Measurements from ENCODE around the gene CACNG7.

The CACNG7 gene

GRCh38 chr19:53907690-53908089, 1.4 kb upstream of the CACNG7 start:
- Histone ChIP-seq H3K9ac (ENCODE audit: low read length) (peak overlapping the region; percentile 4), H3K27ac (ENCODE audit: low read depth, low read length) (no peak overlapping the region), H3K4me1 (ENCODE audit: control insufficient read depth, insufficient read depth, low read length) (peaks cover 8% of the 10 kb centered on the region; the same call in 1 of the 2 replicates), H3K27me3 (ENCODE audit: control insufficient read depth, insufficient read depth, low read length) (peaks cover 74% of the 10 kb centered on the region), H3K36me3 (ENCODE audit: control insufficient read depth, insufficient read depth, low read length) (no peaks in the 10 kb centered on the region), H3K9me3 (ENCODE audit: control insufficient read depth, insufficient read depth, low read depth, low read length) (no peaks in the 10 kb centered on the region), H3K4me3 (ENCODE audit: low read depth, low read length) (peak overlapping the region; percentile 73)

DNA sequence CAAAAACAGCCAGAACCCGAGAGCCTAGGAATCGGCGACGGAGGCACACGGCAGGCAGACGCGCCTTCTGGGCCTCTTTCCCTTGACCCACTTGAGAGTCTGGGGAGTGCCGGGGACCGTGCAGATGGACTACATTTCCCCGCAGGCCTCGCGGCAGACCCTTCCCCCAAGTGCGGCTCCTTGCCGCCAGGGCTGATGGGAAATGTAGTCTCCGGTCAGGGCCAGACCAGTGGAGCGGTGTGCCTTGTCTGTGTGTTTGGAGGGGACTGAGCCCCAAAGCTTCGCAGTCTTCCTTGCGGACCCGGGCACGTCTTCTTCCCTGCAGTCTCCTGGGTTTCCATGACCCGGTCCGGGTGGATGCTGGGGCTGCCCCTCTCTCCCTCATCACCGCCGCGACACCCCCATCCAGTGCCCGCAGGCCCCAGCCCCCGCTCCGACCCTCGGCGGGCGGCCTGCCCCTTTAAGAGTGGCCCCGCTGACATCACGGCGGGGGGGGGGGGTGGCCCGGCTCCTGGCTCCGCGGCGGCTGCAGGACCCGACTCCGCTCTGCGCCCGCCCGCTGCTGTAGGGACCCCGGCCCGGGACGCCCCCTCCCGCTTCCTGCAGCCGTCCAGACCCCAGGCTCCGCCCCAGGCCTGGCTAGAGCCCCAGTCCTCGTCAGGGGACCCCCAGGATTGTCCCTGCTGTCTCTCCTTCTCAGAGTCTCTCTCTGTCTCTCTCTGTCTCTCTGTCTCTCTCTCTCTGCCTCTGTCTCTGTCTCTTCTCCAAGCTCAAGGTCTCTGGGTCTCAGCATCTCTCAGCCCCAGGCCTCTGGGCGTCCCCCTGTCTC, 758 bp upstream of the CACNG7 start:
- Histone ChIP-seq H3K9ac (ENCODE audit: low read length) (peak overlapping the region; percentile 4), H3K9me3 (ENCODE audit: control insufficient read depth, insufficient read depth, low read depth, low read length) (no peaks in the 10 kb centered on the region), H3K4me3 (ENCODE audit: low read depth, low read length) (peak overlapping the region; percentile 73)

GRCh38 chr19:53909471-53910169, 542 bp downstream of the CACNG7 start:
- Histone ChIP-seq H3K4me1 (ENCODE audit: control insufficient read depth, insufficient read depth, low read length) (peaks cover 8% of the 10 kb centered on the region; the same call in 1 of the 2 replicates), H3K27ac (ENCODE audit: low read depth, low read length) (no peak overlapping the region), H3K36me3 (ENCODE audit: control insufficient read depth, insufficient read depth, low read length) (no peaks in the 10 kb centered on the region), H3K4me3 (ENCODE audit: low read depth, low read length) (peak overlapping the region; percentile 79), H3K27me3 (ENCODE audit: control insufficient read depth, insufficient read depth, low read length) (peaks cover 68% of the 10 kb centered on the region), H3K9ac (ENCODE audit: low read length) (peak overlapping the region; percentile 46), H3K9me3 (ENCODE audit: control insufficient read depth, insufficient read depth, low read depth, low read length) (no peaks in the 10 kb centered on the region)

More for the DNA sequence above, 758 bp upstream of the CACNG7 start:
- Histone ChIP-seq H3K27ac (ENCODE audit: low read depth, low read length) (no peak overlapping the region), H3K4me1 (ENCODE audit: control insufficient read depth, insufficient read depth, low read length) (peaks cover 8% of the 10 kb centered on the region; the same call in 1 of the 2 replicates), H3K27me3 (ENCODE audit: control insufficient read depth, insufficient read depth, low read length) (peaks cover 74% of the 10 kb centered on the region), H3K36me3 (ENCODE audit: control insufficient read depth, insufficient read depth, low read length) (no peaks in the 10 kb centered on the region)

GRCh38 chr19:53910170-53910518, 1.1 kb downstream of the CACNG7 start:
- peak overlapping the region; percentile 79 for H3K4me3 ChIP-seq (ENCODE audit: low read depth, low read length)
- H3K9me3 ChIP-seq (ENCODE audit: control insufficient read depth, insufficient read depth, low read depth, low read length), result no peaks in the 10 kb centered on the region
- peaks cover 8% of the 10 kb centered on the region; the same call in 1 of the 2 replicates for H3K4me1 ChIP-seq (ENCODE audit: control insufficient read depth, insufficient read depth, low read length)
- H3K27ac ChIP-seq (ENCODE audit: low read depth, low read length), result no peak overlapping the region
- H3K36me3 ChIP-seq (ENCODE audit: control insufficient read depth, insufficient read depth, low read length), result no peaks in the 10 kb centered on the region
- no peak overlapping the region for H3K9ac ChIP-seq (ENCODE audit: low read length)
- peaks cover 63% of the 10 kb centered on the region for H3K27me3 ChIP-seq (ENCODE audit: control insufficient read depth, insufficient read depth, low read length)

GRCh38 chr19:53912653-53913052, 3.6 kb downstream of the CACNG7 start:
- Histone ChIP-seq H3K9me3 (ENCODE audit: control insufficient read depth, insufficient read depth, low read depth, low read length) (no peaks in the 10 kb centered on the region), H3K4me1 (ENCODE audit: control insufficient read depth, insufficient read depth, low read length) (peaks cover 2% of the 10 kb centered on the region; the same call in 1 of the 2 replicates), H3K27ac (ENCODE audit: low read depth, low read length) (no peak overlapping the region), H3K36me3 (ENCODE audit: control insufficient read depth, insufficient read depth, low read length) (peaks cover 18% of the 10 kb centered on the region), H3K27me3 (ENCODE audit: control insufficient read depth, insufficient read depth, low read length) (peaks cover 40% of the 10 kb centered on the region), H3K9ac (ENCODE audit: low read length) (no peak overlapping the region), H3K4me3 (ENCODE audit: low read depth, low read length) (no peak overlapping the region)

DNA sequence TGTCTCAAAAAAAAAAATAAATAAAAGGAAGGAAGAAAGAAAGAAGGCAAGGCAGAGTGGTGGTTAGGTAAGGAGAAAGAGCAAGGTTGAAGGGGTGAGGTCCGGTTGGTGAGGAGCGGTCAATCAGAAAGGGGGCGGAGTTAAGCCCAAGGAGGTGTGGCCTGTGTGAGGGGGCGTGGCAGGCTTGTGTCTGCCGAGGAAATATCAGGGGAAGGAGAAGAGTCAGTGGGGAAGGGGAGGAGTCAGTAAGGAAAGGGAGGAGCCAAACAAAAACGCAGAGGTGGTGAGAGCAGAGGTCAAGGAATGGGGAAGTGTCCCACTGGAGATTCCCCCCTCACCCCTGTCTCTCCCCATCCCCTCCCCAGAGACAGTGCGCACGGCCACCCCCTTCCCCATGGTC, 5.9 kb downstream of the CACNG7 start:
- H3K27ac ChIP-seq (ENCODE audit: low read depth, low read length), result no peak overlapping the region
- peaks cover 23% of the 10 kb centered on the region for H3K27me3 ChIP-seq (ENCODE audit: control insufficient read depth, insufficient read depth, low read length)
- H3K4me1 ChIP-seq (ENCODE audit: control insufficient read depth, insufficient read depth, low read length), result no peaks in the 10 kb centered on the region
- peaks cover 22% of the 10 kb centered on the region for H3K36me3 ChIP-seq (ENCODE audit: control insufficient read depth, insufficient read depth, low read length)
- no peak overlapping the region for H3K9ac ChIP-seq (ENCODE audit: low read length)
- no peaks in the 10 kb centered on the region for H3K9me3 ChIP-seq (ENCODE audit: control insufficient read depth, insufficient read depth, low read depth, low read length)
- no peak overlapping the region for H3K4me3 ChIP-seq (ENCODE audit: low read depth, low read length)

DNA sequence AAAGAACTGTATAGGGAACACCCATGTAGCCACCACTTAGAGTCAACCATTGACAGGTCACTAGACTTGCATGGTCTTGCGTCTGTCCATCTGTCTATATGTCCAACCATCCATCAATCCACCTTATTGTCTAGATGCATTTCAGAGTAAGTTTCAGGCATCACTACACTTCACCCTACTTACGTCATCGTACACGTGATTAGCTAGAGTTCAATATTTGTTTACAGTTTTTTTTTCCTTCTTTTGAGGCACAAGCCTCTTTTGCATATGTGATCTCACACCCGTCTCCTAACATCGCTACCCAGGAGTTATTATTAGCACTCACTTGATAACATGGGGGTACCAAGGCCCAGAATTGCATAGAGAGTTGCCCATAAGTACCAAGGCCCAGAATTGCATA, 6.9 kb downstream of the CACNG7 start:
- H3K27me3 ChIP-seq (ENCODE audit: control insufficient read depth, insufficient read depth, low read length), result peaks cover 13% of the 10 kb centered on the region
- no peak overlapping the region for H3K9ac ChIP-seq (ENCODE audit: low read length)
- no peaks in the 10 kb centered on the region for H3K4me1 ChIP-seq (ENCODE audit: control insufficient read depth, insufficient read depth, low read length)
- H3K9me3 ChIP-seq (ENCODE audit: control insufficient read depth, insufficient read depth, low read depth, low read length), result no peaks in the 10 kb centered on the region
- H3K36me3 ChIP-seq (ENCODE audit: control insufficient read depth, insufficient read depth, low read length), result peaks cover 22% of the 10 kb centered on the region
- no peak overlapping the region for H3K27ac ChIP-seq (ENCODE audit: low read depth, low read length)
- H3K4me3 ChIP-seq (ENCODE audit: low read depth, low read length), result no peak overlapping the region

- H3K9ac ChIP-seq (ENCODE audit: low read length), result no peak overlapping the region
- no peak overlapping the region for H3K4me3 ChIP-seq (ENCODE audit: low read depth, low read length)
- H3K4me1 ChIP-seq (ENCODE audit: control insufficient read depth, insufficient read depth, low read length), result no peaks in the 10 kb centered on the region
- no peaks in the 10 kb centered on the region for H3K9me3 ChIP-seq (ENCODE audit: control insufficient read depth, insufficient read depth, low read depth, low read length)
- peaks cover 22% of the 10 kb centered on the region for H3K36me3 ChIP-seq (ENCODE audit: control insufficient read depth, insufficient read depth, low read length)
- no peaks in the 10 kb centered on the region for H3K27me3 ChIP-seq (ENCODE audit: control insufficient read depth, insufficient read depth, low read length)
- no peak overlapping the region for H3K27ac ChIP-seq (ENCODE audit: low read depth, low read length)
Observed at GRCh38 chr19:53917356-53917755, 8.3 kb downstream of the CACNG7 start.

DNA sequence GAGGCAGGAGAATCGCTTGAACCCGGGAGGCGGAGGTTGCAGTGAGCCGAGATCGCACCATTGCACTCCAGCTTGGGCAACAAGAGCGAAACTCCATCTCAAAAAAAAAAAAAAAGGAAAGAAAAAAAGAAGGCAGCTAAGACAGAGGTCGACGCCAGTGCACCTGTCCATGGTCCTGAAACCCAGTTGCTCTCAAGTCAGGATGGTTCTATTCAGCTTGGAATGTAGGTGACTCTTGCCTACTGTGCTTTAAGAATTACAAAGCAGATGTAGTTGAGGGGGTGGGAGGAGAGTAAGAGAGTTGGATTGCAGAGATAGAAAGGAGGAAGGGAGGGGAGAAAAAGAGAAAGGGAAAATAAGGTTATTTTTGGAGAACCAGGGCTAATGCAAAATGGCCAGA, 18.7 kb downstream of the CACNG7 start:
- Histone ChIP-seq H3K27ac (ENCODE audit: low read depth, low read length) (no peak overlapping the region), H3K27me3 (ENCODE audit: control insufficient read depth, insufficient read depth, low read length) (no peaks in the 10 kb centered on the region), H3K4me3 (ENCODE audit: low read depth, low read length) (no peak overlapping the region), H3K4me1 (ENCODE audit: control insufficient read depth, insufficient read depth, low read length) (no peaks in the 10 kb centered on the region), H3K9me3 (ENCODE audit: control insufficient read depth, insufficient read depth, low read depth, low read length) (no peaks in the 10 kb centered on the region), H3K9ac (ENCODE audit: low read length) (no peak overlapping the region), H3K36me3 (ENCODE audit: control insufficient read depth, insufficient read depth, low read length) (peaks cover 12% of the 10 kb centered on the region)

DNA sequence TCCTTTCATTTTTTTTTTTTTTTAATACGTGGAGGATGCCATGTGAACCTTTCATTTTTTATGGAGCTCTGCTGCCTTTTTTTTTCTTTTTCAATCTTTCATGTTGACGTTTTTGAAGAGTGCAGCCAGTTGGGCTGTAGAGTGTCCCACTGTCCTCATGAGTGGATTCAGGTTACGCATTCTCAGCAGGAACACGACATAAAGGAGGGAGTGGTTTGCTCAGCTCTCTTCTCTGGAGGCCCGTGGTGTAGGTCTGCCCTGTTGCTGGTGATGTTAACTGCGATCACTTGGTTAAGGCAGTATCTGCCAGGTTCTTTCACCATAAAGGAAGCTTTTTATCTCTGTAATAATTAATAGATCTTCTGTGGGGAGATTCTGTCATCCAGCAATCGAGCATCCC, 27.0 kb downstream of the CACNG7 start:
- Histone ChIP-seq H3K4me1 (ENCODE audit: control insufficient read depth, insufficient read depth, low read length) (no peaks in the 10 kb centered on the region), H3K36me3 (ENCODE audit: control insufficient read depth, insufficient read depth, low read length) (peaks cover 4% of the 10 kb centered on the region; the same call in 1 of the 2 replicates), H3K4me3 (ENCODE audit: low read depth, low read length) (no peak overlapping the region), H3K9me3 (ENCODE audit: control insufficient read depth, insufficient read depth, low read depth, low read length) (no peaks in the 10 kb centered on the region), H3K27ac (ENCODE audit: low read depth, low read length) (no peak overlapping the region), H3K27me3 (ENCODE audit: control insufficient read depth, insufficient read depth, low read length) (peaks cover under 1% of the 10 kb centered on the region; the same call in 1 of the 2 replicates), H3K9ac (ENCODE audit: low read length) (no peak overlapping the region)

All from HUES6 (cell line).